ENCODE measurements around the gene NAP1L4. TPM values are rescaled to one million over a fixed set of nuclear protein-coding genes. Genes with fewer than 3 reads are reported as not detected.

Gene NAP1L4
- total and polyA plus RNA-seq, 2 of the 8 experiments (the other 6 are each of a cell fraction or from before 2014, with no cell fraction given), result 75.8 to 194 TPM

GRCh38 chr11:3002351-3002861, 10.3 kb upstream of the NAP1L4 start (continued):
- no peak for TF ChIP-seq YY1 (IDR thresholded peaks at IDR 0.05; ENCODE audit: low read depth, low read length)
- TF ChIP-seq JUN (IDR thresholded peaks at IDR 0.05; ENCODE audit: low read depth, low read length), result no peak

All from H1 (cell line).